ENCODE data around the gene FAM168B.

The FAM168B gene

DNA sequence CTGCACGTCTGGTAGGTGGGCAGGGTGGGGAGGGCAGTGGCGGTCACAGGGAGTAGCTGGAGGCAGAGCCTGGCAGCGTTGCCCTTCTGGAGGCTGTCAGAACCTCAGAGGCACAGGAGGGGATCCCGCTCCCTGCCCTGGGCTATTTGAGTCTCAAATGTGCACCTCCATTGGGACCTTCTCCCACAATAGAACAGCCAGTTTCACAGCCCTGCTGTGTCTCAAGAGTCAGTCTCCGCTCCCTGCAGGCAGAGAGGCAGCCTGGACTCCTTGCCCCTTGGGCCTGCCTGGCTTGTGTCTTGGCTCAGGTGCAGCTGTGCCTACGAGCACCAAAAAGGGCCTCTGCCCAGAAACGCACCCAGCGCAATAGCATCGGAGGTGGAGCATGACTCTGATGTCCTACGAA is 57.4 kb downstream of the FAM168B start:
- Histone ChIP-seq H3K9me3 (ENCODE audit: low read length) (no peaks in the 10 kb centered on the region), H3K27me3 (ENCODE audit: control insufficient read depth in 1 of 2, insufficient read depth in 2 of 2, low read length in 2 of 2) (no peaks in the 10 kb centered on the region), H3K4me3 (ENCODE audit: low read depth in 1 of 2, low read length in 2 of 2) (peak overlapping the region; percentile 44 to 59), H3K9ac (ENCODE audit: low read length) (no peak overlapping the region), H3K36me3 (ENCODE audit: insufficient read depth, low read length) (no peaks in the 10 kb centered on the region), H3K4me1 (ENCODE audit: insufficient read depth, low read length) (peaks cover 9% of the 10 kb centered on the region), H3K27ac (ENCODE audit: low read depth, low read length) (peak overlapping the region; percentile 52)

DNA sequence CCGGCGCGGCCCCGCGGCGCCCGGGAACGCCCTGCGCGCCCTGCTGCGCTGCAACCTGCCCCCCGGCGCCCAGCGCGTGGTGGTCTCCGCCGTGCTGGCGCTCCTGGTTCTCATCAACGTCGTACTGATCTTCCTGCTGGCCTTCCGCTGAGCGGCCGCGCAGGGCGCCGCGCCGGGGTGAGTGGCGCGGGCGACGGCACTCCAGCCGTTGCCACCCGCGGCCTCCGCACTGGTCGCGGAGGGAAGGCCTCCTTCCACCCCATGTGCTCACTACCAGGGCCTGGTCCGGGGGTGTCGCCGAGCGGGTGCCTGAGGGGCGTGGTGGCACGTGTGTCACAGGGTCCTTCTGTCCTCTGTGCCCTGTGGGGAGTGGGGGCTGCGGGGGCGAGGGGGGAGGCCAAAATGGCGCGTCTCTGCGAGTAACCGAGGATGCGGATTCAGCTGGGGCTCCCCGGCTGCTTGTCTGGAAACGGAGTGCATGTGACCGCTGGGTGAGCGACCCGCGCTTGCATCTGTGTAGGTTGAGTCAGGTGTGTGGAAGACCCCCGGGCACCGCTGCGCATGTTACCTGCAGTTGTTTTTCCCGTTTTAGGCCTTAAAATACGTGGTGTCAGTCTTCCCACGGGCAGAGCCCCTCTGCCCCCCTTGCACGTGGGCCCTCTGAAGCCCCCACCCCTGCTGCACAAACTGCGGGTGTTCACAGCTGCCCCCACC is 58.0 kb downstream of the FAM168B start:
- Histone ChIP-seq H3K36me3 (ENCODE audit: insufficient read depth, low read length) (no peaks in the 10 kb centered on the region), H3K27ac (ENCODE audit: low read depth, low read length) (peak overlapping the region; percentile 52), H3K27me3 (ENCODE audit: control insufficient read depth in 1 of 2, insufficient read depth in 2 of 2, low read length in 2 of 2) (no peaks in the 10 kb centered on the region), H3K4me3 (ENCODE audit: low read depth in 1 of 2, low read length in 2 of 2) (peak overlapping the region; percentile 44 to 59), H3K4me1 (ENCODE audit: insufficient read depth, low read length) (peaks cover 6% of the 10 kb centered on the region), H3K9me3 (ENCODE audit: low read length) (no peaks in the 10 kb centered on the region), H3K9ac (ENCODE audit: low read length) (no peak overlapping the region)

DNA sequence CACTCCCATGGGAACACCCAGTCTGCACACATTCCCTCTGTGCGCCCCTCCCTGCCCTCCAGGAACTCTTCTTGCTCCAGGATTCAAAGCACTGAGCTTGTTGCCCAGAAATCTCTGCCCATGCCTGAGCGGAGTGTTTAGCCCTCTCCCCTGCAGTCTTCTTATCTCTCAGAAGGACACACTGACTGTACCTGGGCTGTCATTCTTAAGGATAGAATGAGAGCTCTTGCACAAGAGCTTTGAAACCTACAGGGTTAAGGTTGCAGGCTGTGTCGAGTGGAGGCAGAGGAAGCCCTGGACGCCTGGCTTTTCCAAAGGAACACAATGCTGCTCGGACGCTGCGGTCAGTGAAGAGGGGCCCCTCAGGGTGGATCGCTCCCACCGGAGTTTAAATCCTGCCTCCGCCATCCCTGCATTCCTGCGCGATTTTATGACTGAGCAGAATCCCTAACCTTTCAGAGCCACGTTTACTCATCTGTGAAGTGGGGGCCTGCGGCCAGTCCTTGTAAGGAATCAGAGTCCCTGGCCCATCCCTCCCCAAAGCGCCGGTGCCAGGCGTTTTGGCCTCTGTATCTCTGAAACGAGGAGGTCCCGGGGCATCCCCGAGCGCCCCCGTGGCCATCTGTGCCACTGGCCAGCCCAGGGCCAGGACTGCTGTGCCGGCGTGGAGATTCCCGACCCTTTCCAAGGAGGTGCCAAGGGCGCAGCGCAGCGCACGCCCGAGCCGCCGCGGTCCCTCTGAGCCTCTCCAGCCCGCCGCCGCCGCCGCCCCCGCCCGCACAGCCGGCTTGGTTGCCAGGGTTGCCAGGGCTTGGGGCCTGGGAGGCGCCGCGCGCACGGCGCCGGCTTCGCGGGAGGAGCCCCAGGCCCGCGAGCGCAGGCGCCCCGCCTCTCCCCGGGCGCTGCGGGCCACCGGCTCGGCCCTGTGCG is 58.9 kb downstream of the FAM168B start:
- Histone ChIP-seq H3K4me3 (ENCODE audit: low read depth in 1 of 2, low read length in 2 of 2) (peak overlapping the region; percentile 51 to 62), H3K36me3 (ENCODE audit: insufficient read depth, low read length) (no peaks in the 10 kb centered on the region), H3K4me1 (ENCODE audit: insufficient read depth, low read length) (peaks cover 6% of the 10 kb centered on the region), H3K9me3 (ENCODE audit: low read length) (no peaks in the 10 kb centered on the region), H3K27ac (ENCODE audit: low read depth, low read length) (no peak overlapping the region), H3K27me3 (ENCODE audit: control insufficient read depth in 1 of 2, insufficient read depth in 2 of 2, low read length in 2 of 2) (no peaks in the 10 kb centered on the region), H3K9ac (ENCODE audit: low read length) (no peak overlapping the region)

- no peaks in the 10 kb centered on the region for H3K9me3 ChIP-seq (ENCODE audit: low read length)
- H3K36me3 ChIP-seq (ENCODE audit: insufficient read depth, low read length): no peaks in the 10 kb centered on the region
- no peak overlapping the region for H3K9ac ChIP-seq (ENCODE audit: low read length)
- peak overlapping the region in 1 of 2 donors; percentile 62 for H3K4me3 ChIP-seq (ENCODE audit: low read depth in 1 of 2, low read length in 2 of 2)
- H3K27ac ChIP-seq (ENCODE audit: low read depth, low read length): no peak overlapping the region
- peaks cover 6% of the 10 kb centered on the region for H3K4me1 ChIP-seq (ENCODE audit: insufficient read depth, low read length)
- no peaks in the 10 kb centered on the region for H3K27me3 ChIP-seq (ENCODE audit: control insufficient read depth in 1 of 2, insufficient read depth in 2 of 2, low read length in 2 of 2)
Observed at GRCh38 chr2:131033786-131034121, 59.5 kb downstream of the FAM168B start.

- Histone ChIP-seq H3K9me3 (ENCODE audit: low read length) (no peaks in the 10 kb centered on the region), H3K4me1 (ENCODE audit: insufficient read depth, low read length) (peaks cover 6% of the 10 kb centered on the region), H3K4me3 (ENCODE audit: low read depth in 1 of 2, low read length in 2 of 2) (no peak overlapping the region), H3K27ac (ENCODE audit: low read depth, low read length) (no peak overlapping the region), H3K36me3 (ENCODE audit: insufficient read depth, low read length) (no peaks in the 10 kb centered on the region), H3K27me3 (ENCODE audit: control insufficient read depth in 1 of 2, insufficient read depth in 2 of 2, low read length in 2 of 2) (no peaks in the 10 kb centered on the region), H3K9ac (ENCODE audit: low read length) (no peak overlapping the region)
Observed at GRCh38 chr2:131032393-131032836, 60.8 kb downstream of the FAM168B start.

- Histone ChIP-seq H3K4me1 (ENCODE audit: insufficient read depth, low read length) (peaks cover 6% of the 10 kb centered on the region), H3K27ac (ENCODE audit: low read depth, low read length) (no peak overlapping the region), H3K27me3 (ENCODE audit: control insufficient read depth in 1 of 2, insufficient read depth in 2 of 2, low read length in 2 of 2) (no peaks in the 10 kb centered on the region), H3K9me3 (ENCODE audit: low read length) (no peaks in the 10 kb centered on the region), H3K9ac (ENCODE audit: low read length) (no peak overlapping the region), H3K36me3 (ENCODE audit: insufficient read depth, low read length) (no peaks in the 10 kb centered on the region), H3K4me3 (ENCODE audit: low read depth in 1 of 2, low read length in 2 of 2) (no peak overlapping the region)
Observed at GRCh38 chr2:131031875-131032274, 61.4 kb downstream of the FAM168B start.

DNA sequence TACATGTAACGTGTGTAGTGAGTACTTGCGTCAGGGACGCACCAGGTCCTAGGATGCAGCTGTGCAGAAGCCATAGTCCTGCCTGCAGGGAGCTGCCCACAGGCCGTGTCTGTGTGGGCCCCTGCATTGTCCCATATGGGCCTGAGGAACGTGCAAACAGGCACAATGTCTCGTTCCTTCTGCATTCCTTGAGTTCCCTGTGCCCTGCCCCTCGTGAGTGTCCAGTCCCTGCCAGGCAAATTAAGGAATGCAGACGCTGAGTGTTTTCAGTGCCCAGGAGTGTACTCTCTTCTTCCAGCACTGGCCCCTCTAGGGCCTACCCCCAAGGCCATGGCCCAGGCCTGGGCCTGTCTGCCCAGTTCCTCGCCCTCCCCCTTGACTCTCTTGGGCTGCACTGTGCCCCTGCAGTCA is 61.8 kb downstream of the FAM168B start:
- H3K4me1 ChIP-seq (ENCODE audit: insufficient read depth, low read length): peaks cover 6% of the 10 kb centered on the region
- no peaks in the 10 kb centered on the region for H3K36me3 ChIP-seq (ENCODE audit: insufficient read depth, low read length)
- no peak overlapping the region for H3K4me3 ChIP-seq (ENCODE audit: low read depth in 1 of 2, low read length in 2 of 2)
- no peaks in the 10 kb centered on the region for H3K27me3 ChIP-seq (ENCODE audit: control insufficient read depth in 1 of 2, insufficient read depth in 2 of 2, low read length in 2 of 2)
- no peaks in the 10 kb centered on the region for H3K9me3 ChIP-seq (ENCODE audit: low read length)
- no peak overlapping the region for H3K27ac ChIP-seq (ENCODE audit: low read depth, low read length)
- no peak overlapping the region for H3K9ac ChIP-seq (ENCODE audit: low read length)

GRCh38 chr2:131030478-131030971 is 62.7 kb downstream of the FAM168B start:
- Histone ChIP-seq H3K9ac (ENCODE audit: low read length) (no peak overlapping the region), H3K9me3 (ENCODE audit: low read length) (no peaks in the 10 kb centered on the region), H3K27ac (ENCODE audit: low read depth, low read length) (no peak overlapping the region), H3K27me3 (ENCODE audit: control insufficient read depth in 1 of 2, insufficient read depth in 2 of 2, low read length in 2 of 2) (no peaks in the 10 kb centered on the region), H3K36me3 (ENCODE audit: insufficient read depth, low read length) (no peaks in the 10 kb centered on the region), H3K4me1 (ENCODE audit: insufficient read depth, low read length) (no peaks in the 10 kb centered on the region), H3K4me3 (ENCODE audit: low read depth in 1 of 2, low read length in 2 of 2) (no peak overlapping the region)

DNA sequence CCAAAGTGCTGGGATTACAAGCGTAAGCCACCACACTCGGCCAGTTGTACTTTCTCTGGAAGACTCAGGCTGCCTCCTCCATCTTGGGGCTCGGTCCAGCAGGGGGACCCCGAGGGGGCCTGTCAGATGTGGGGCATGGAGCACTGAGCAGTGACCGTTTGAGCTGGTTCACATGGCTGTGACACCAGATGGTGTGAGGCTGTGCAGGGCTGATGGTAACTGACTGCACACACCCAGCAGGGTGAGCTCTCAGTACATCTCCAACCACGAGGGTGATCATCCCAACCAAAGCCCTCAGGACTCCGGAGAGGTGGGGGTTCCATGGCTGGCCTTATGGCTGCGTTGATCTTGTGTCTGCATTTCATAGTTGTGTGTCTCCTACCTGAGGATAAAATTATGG is 63.4 kb downstream of the FAM168B start:
- H3K27me3 ChIP-seq (ENCODE audit: control insufficient read depth in 1 of 2, insufficient read depth in 2 of 2, low read length in 2 of 2): no peaks in the 10 kb centered on the region
- no peaks in the 10 kb centered on the region for H3K36me3 ChIP-seq (ENCODE audit: insufficient read depth, low read length)
- H3K4me1 ChIP-seq (ENCODE audit: insufficient read depth, low read length): no peaks in the 10 kb centered on the region
- no peaks in the 10 kb centered on the region for H3K9me3 ChIP-seq (ENCODE audit: low read length)
- H3K27ac ChIP-seq (ENCODE audit: low read depth, low read length): no peak overlapping the region
- no peak overlapping the region for H3K4me3 ChIP-seq (ENCODE audit: low read depth in 1 of 2, low read length in 2 of 2)
- no peak overlapping the region for H3K9ac ChIP-seq (ENCODE audit: low read length)

- Histone ChIP-seq H3K4me1 (ENCODE audit: insufficient read depth, low read length) (no peaks in the 10 kb centered on the region), H3K27ac (ENCODE audit: low read depth, low read length) (no peak overlapping the region), H3K36me3 (ENCODE audit: insufficient read depth, low read length) (no peaks in the 10 kb centered on the region), H3K9ac (ENCODE audit: low read length) (no peak overlapping the region), H3K9me3 (ENCODE audit: low read length) (no peaks in the 10 kb centered on the region), H3K27me3 (ENCODE audit: control insufficient read depth in 1 of 2, insufficient read depth in 2 of 2, low read length in 2 of 2) (no peaks in the 10 kb centered on the region), H3K4me3 (ENCODE audit: low read depth in 1 of 2, low read length in 2 of 2) (no peak overlapping the region)
Observed at GRCh38 chr2:131027566-131028528, 65.4 kb downstream of the FAM168B start.

- no peak overlapping the region for H3K9ac ChIP-seq (ENCODE audit: low read length)
- H3K4me3 ChIP-seq (ENCODE audit: low read depth in 1 of 2, low read length in 2 of 2): no peak overlapping the region
- H3K27me3 ChIP-seq (ENCODE audit: control insufficient read depth in 1 of 2, insufficient read depth in 2 of 2, low read length in 2 of 2): no peaks in the 10 kb centered on the region
- H3K27ac ChIP-seq (ENCODE audit: low read depth, low read length): no peak overlapping the region
- no peaks in the 10 kb centered on the region for H3K9me3 ChIP-seq (ENCODE audit: low read length)
- no peaks in the 10 kb centered on the region for H3K36me3 ChIP-seq (ENCODE audit: insufficient read depth, low read length)
- H3K4me1 ChIP-seq (ENCODE audit: insufficient read depth, low read length): no peaks in the 10 kb centered on the region
Observed at GRCh38 chr2:131026919-131027318, 66.3 kb downstream of the FAM168B start.
